Transverse colon (tissue), 4 donors: Measurements from ENCODE around the gene SCN2A. TPM values are rescaled to one million over a fixed set of nuclear protein-coding genes. Genes with fewer than 3 reads are reported as not detected.

Source experiments
- DNase-seq: peaks from one replicate; pipeline ENCODE4 v3.0.0-alpha.2; 2019
- H3K27ac ChIP-seq, 4 donors: fragments of 200-600 bp; sonication (generic); 2 replicates each; pipeline ENCODE4 v1.5.1; 2016 to 2018; ENCODE audit warnings: inconsistent platforms in 4 of 4
- H3K27me3 ChIP-seq: fragments of 200-600 bp; sonication (generic); 2 replicates; pipeline ENCODE4 v1.5.1; 2017; ENCODE audit warnings: inconsistent platforms
- H3K36me3 ChIP-seq, 4 donors: fragments of 200-600 bp; sonication (generic); 2 replicates each; pipeline ENCODE4 v1.5.1; 2017 to 2019; ENCODE audit warnings: inconsistent platforms in 4 of 4
- H3K4me1 ChIP-seq, 4 donors: fragments of 200-600 bp; sonication (generic); 2 replicates each; pipeline ENCODE4 v1.5.1; 2017 to 2020; ENCODE audit warnings: inconsistent platforms in 4 of 4
- H3K4me3 ChIP-seq, 4 donors: fragments of 200-600 bp; sonication (generic); 1 replicate in 1 of 4; 2 replicates in 3 of 4; pipeline versions ENCODE4 v1.5.1 to v1.6.1; 2017 to 2019; ENCODE audit warnings: inconsistent platforms in 4 of 4
- H3K9me3 ChIP-seq, 2 donors: fragments of 200-600 bp; sonication (generic); 2 replicates each; pipeline ENCODE4 v1.5.1; 2017 to 2019; ENCODE audit warnings: inconsistent platforms in 2 of 2
- EP300 ChIP-seq: sonication (generic); formaldehyde crosslinking; IDR thresholded peaks from one replicate; pipeline ENCODE4 v1.6.1; 2017; ENCODE audit warnings: antibody characterized with exemption, low read depth
- POLR2A ChIP-seq: fragments of 450-650 bp; IDR thresholded peaks from one replicate; pipeline ENCODE4 v1.6.1; 2016; ENCODE audit warnings: antibody characterized with exemption, mild to moderate bottlenecking, moderate library complexity
- POLR2AphosphoS5 ChIP-seq, 3 donors: sonication (generic); formaldehyde crosslinking; IDR thresholded peaks; one replicate each; pipeline ENCODE4 v1.6.1; 2016; ENCODE audit warnings: antibody characterized with exemption in 3 of 3
- WGBS, 2 donors: methylation state at CpG; one replicate each; pipeline ENCODE4 v1.1.5; 2018; ENCODE audit warnings: low coverage in 1 of 2; 5-methylcytosine and 5-hydroxymethylcytosine counted together
- in situ Hi-C, 4 donors: fragments of 200-750 bp; cut with MboI; loops; one replicate each; pipeline versions ENCODE4 v1.15.0 to v1.15.1; 2017; ENCODE audit warnings: low sequenced_read_pairs in 3 of 4, low pct_ligation_motif_present in 1 of 4, low pct_unique_long_range_greater_than_20kb in 1 of 4
- intact Hi-C: fragments of 100-400 bp; cut with DNase I; formaldehyde crosslinking; loops from one replicate; pipeline ENCODE4 v1.15.1; 2023; ENCODE audit warnings: low total_unique reads
- total RNA-seq, 4 donors: library from RNA; depleted of rRNA; stranded (reverse); fragments of >200 nt; gene quantifications; one replicate each; pipeline ENCODE4 v1.1.0, GENCODE V29; 2016
- TF ChIP-seq, protein P1 (sequence below), 5 experiments: fragments of 200-600 bp in 3 of 5; fragments of 450-650 bp in 2 of 5; sonication (generic) in 3 of 5; IDR thresholded peaks; 1 replicate in 2 of 5; 2 replicates in 3 of 5; pipeline ENCODE4 v1.5.1; 2016 to 2017; ENCODE audit warnings: antibody characterized with exemption in 5 of 5, inconsistent platforms in 3 of 5, mild to moderate bottlenecking in 2 of 5, moderate library complexity in 1 of 5

SCN2A gene
- total RNA-seq, 4 donors from 2014 or later = 0.14 to 0.32 TPM; not detected in 2

DNA sequence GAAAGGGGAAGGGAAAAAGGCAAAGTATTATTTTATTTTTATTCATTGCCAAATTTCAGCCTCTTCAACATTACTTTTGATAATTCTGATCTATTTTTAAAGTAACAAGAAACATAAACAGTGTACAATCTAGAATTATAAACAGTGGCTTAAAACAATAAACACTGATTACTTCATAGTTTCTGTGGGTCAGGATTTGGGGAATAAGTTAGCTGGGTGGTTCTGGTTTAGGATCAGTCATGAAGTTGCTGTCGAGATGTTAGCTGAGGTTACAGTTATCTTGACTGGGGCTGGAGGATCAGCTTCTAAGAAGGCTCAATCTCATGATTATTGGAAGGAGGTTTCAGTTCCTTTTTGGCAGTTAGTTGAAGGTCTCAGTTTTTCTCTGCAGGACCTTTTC is 109.2 kb downstream of the SCN2A start:
- Histone ChIP-seq H3K36me3 (no peaks in the 10 kb centered on the region), H3K9me3 (no peaks in the 10 kb centered on the region), H3K27me3 (no peaks in the 10 kb centered on the region), H3K27ac (no peak overlapping the region), H3K4me1 (no peaks in the 10 kb centered on the region), H3K4me3 (no peak overlapping the region)
- in situ Hi-C loops (no loop called here), intact Hi-C loops (no loop called here)
- TF ChIP-seq, protein P1, sequence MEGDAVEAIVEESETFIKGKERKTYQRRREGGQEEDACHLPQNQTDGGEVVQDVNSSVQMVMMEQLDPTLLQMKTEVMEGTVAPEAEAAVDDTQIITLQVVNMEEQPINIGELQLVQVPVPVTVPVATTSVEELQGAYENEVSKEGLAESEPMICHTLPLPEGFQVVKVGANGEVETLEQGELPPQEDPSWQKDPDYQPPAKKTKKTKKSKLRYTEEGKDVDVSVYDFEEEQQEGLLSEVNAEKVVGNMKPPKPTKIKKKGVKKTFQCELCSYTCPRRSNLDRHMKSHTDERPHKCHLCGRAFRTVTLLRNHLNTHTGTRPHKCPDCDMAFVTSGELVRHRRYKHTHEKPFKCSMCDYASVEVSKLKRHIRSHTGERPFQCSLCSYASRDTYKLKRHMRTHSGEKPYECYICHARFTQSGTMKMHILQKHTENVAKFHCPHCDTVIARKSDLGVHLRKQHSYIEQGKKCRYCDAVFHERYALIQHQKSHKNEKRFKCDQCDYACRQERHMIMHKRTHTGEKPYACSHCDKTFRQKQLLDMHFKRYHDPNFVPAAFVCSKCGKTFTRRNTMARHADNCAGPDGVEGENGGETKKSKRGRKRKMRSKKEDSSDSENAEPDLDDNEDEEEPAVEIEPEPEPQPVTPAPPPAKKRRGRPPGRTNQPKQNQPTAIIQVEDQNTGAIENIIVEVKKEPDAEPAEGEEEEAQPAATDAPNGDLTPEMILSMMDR (IDR thresholded peaks at IDR 0.05) = no peak
- TF ChIP-seq POLR2AphosphoS5 (IDR thresholded peaks at IDR 0.05) = no peak
- no peak for TF ChIP-seq POLR2A
- TF ChIP-seq EP300 = no peak
- DNase-seq = no peak
- 71 to 75% methylated on average over 1 of the region's 1 CpG for WGBS, 2 donors

DNA sequence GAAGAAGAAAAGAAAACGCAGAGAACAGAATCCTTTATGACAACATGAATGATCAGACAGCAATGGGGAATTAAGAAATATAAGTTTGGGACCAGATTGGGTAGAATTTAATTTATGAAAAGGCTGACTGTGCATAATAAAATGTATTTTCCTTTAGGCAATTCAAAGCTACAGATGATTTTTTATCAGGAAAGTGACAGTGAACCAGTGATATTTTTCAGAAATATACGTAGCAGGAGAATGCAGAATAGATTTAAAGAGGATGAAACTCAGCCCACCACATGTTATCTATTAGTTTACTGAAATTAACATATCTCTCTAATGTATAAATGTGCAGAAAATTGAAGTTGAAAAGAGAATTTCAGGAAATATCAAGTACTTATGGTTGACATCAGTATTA is 110.0 kb downstream of the SCN2A start:
- no peak for DNase-seq
- 64 to 77% methylated on average over 2 of the region's 2 CpGs for WGBS, 2 donors
- Histone ChIP-seq H3K4me3 (no peak overlapping the region), H3K36me3 (no peaks in the 10 kb centered on the region), H3K27me3 (no peaks in the 10 kb centered on the region), H3K27ac (no peak overlapping the region), H3K4me1 (no peaks in the 10 kb centered on the region), H3K9me3 (no peaks in the 10 kb centered on the region)
- TF ChIP-seq POLR2AphosphoS5 (IDR thresholded peaks at IDR 0.05) (no peak), EP300 (no peak), POLR2A (no peak)
- TF ChIP-seq, protein P1 (IDR thresholded peaks at IDR 0.05) = no peak
- in situ Hi-C loops (no loop called here), intact Hi-C loops (no loop called here)

DNA sequence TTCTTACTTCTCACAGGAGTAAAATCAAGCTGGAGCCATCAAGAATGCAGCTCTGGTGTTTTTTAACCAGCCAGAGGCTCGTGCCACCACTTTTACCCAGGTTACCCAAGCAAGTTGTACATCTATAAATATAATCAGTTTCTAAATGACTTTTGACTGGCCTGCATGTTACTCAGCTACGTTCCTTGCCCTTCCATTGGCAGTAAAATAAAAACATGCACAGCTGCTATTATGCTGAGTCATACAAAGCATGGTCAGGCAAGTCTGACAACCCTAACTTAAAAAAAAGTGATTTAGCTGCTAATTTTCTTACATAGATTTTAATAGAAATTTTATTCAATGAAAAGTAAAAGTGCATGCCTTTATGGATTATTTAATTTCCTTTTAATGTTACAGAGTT is 118.5 kb downstream of the SCN2A start:
- Histone ChIP-seq H3K27me3 (no peaks in the 10 kb centered on the region), H3K27ac (no peak overlapping the region), H3K4me3 (no peak overlapping the region), H3K4me1 (no peaks in the 10 kb centered on the region), H3K9me3 (no peaks in the 10 kb centered on the region), H3K36me3 (no peaks in the 10 kb centered on the region)
- in situ Hi-C loops (no loop called here), intact Hi-C loops (no loop called here)
- 13 to 17% methylated on average over 2 of the region's 2 CpGs for WGBS, 2 donors
- no peak for DNase-seq
- TF ChIP-seq, protein P1 (IDR thresholded peaks at IDR 0.05) = no peak
- TF ChIP-seq POLR2A (no peak), EP300 (no peak), POLR2AphosphoS5 (IDR thresholded peaks at IDR 0.05) (no peak)

DNA sequence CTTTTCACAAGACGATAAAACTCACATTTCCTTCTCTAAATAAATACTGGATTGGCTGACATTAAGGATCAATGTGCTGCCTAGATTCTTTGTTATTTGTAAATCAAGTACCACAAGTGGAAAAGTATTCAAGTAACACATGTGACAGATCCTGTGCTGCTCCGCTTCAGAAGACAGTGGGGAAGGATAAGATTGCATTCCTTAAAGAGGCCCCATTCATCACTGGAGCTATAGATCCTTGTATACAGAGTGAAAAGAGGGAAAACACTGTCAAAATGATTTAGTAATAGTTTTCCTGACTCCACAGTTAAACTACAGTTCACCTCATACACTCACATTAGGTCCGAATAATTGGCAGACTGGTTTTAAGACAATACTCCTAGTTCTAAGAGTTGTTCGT is 122.3 kb downstream of the SCN2A start:
- in situ Hi-C loops (no loop called here), intact Hi-C loops (no loop called here)
- WGBS, 2 donors = 71 to 79% methylated on average over 4 of the region's 4 CpGs
- H3K4me3 ChIP-seq = no peak overlapping the region
- no peaks in the 10 kb centered on the region for H3K27me3 ChIP-seq
- H3K4me1 ChIP-seq = no peaks in the 10 kb centered on the region
- H3K36me3 ChIP-seq = no peaks in the 10 kb centered on the region
- no peaks in the 10 kb centered on the region for H3K9me3 ChIP-seq
- no peak overlapping the region for H3K27ac ChIP-seq
- TF ChIP-seq POLR2A (no peak), POLR2AphosphoS5 (IDR thresholded peaks at IDR 0.05) (no peak), EP300 (no peak)
- TF ChIP-seq, protein P1 (IDR thresholded peaks at IDR 0.05) = no peak
- no peak for DNase-seq
